WI38 (cell line): ENCODE results near the gene CELF2.

Source experiments
- H3K4me3 ChIP-seq: 2 replicates; pipeline ENCODE4 v1.5.1; 2011; ENCODE audit warnings: low read depth, mild to moderate bottlenecking, control low read depth, low read length
- CTCF ChIP-seq: IDR thresholded peaks from 2 replicates; pipeline ENCODE4 v1.5.1; 2012; ENCODE audit warnings: low read depth, mild to moderate bottlenecking, control low read depth, low read length

Gene CELF2

GRCh38 chr10:11318826-11319598 lies 301.3 kb downstream of the CELF2 start:
- no peak for TF ChIP-seq CTCF
- H3K4me3 ChIP-seq: no peak overlapping the region

GRCh38 chr10:11319990-11320602 lies 302.4 kb downstream of the CELF2 start:
- no peak for TF ChIP-seq CTCF
- H3K4me3 ChIP-seq: no peak overlapping the region

GRCh38 chr10:11320809-11321520 lies 303.3 kb downstream of the CELF2 start:
- H3K4me3 ChIP-seq: no peak overlapping the region
- TF ChIP-seq CTCF: no peak

- TF ChIP-seq CTCF: no peak
- H3K4me3 ChIP-seq: no peak overlapping the region
Observed at GRCh38 chr10:11322698-11323097, 305.0 kb downstream of the CELF2 start.

GRCh38 chr10:11324761-11325321 lies 307.2 kb downstream of the CELF2 start:
- H3K4me3 ChIP-seq: no peak overlapping the region
- TF ChIP-seq CTCF: no peak

GRCh38 chr10:11325817-11326216 lies 308.1 kb downstream of the CELF2 start:
- no peak for TF ChIP-seq CTCF
- H3K4me3 ChIP-seq: no peak overlapping the region

- TF ChIP-seq CTCF: no peak
- no peak overlapping the region for H3K4me3 ChIP-seq
Observed at GRCh38 chr10:11326241-11326640, 308.6 kb downstream of the CELF2 start.
